Osteoblast (primary cell): ENCODE data around the gene LRRC8D. TPM values are rescaled to one million over a fixed set of nuclear protein-coding genes. Genes with fewer than 3 reads are reported as not detected.

ENCODE experiments used
- DNase-seq: peaks from one replicate; pipeline ENCODE4 v3.0.0; 2011; ENCODE audit warnings: low spot score, mixed read lengths; ENCODE audit not compliant: insufficient read length; ENCODE audit errors: missing footprints
- H2AFZ ChIP-seq: 2 replicates; pipeline ENCODE4 v1.6.0; 2011; ENCODE audit warnings: mild to moderate bottlenecking, low read length
- H3K27ac ChIP-seq: 2 replicates; pipeline ENCODE4 v1.5.1; 2011; ENCODE audit warnings: mild to moderate bottlenecking, low read depth, low read length, moderate library complexity
- H3K27me3 ChIP-seq: 2 replicates; pipeline ENCODE4 v1.6.0; 2012; ENCODE audit warnings: mild to moderate bottlenecking, control low read depth, inconsistent platforms, low read length, moderate library complexity; ENCODE audit not compliant: insufficient read depth
- H3K36me3 ChIP-seq: 2 replicates; pipeline ENCODE4 v1.5.1; 2011; ENCODE audit warnings: mild to moderate bottlenecking, low read length, control low read depth, moderate library complexity; ENCODE audit not compliant: insufficient read depth
- H3K4me1 ChIP-seq: 2 replicates; pipeline ENCODE4 v1.5.1; 2011; ENCODE audit warnings: mild to moderate bottlenecking, low read length, control low read depth, moderate library complexity; ENCODE audit not compliant: insufficient read depth
- H3K4me2 ChIP-seq: 2 replicates; pipeline ENCODE4 v1.6.0; 2011; ENCODE audit warnings: mild to moderate bottlenecking, low read length; ENCODE audit not compliant: insufficient read depth
- H3K4me3 ChIP-seq: fragments of 200-600 bp; sonication (generic); 3 replicates; pipeline ENCODE4 v1.5.1; 2012; ENCODE audit warnings: mild to moderate bottlenecking, low read length, inconsistent platforms; ENCODE audit not compliant: insufficient read depth
- H3K79me2 ChIP-seq: 2 replicates; pipeline ENCODE4 v1.6.0; 2012; ENCODE audit warnings: mild to moderate bottlenecking, low read length, control low read depth, inconsistent platforms; ENCODE audit not compliant: insufficient read depth
- H3K9me3 ChIP-seq: 2 replicates; pipeline ENCODE4 v1.5.1; 2011; ENCODE audit warnings: low read depth, low read length, control low read depth
- H4K20me1 ChIP-seq: 2 replicates; pipeline ENCODE4 v1.6.0; 2012; ENCODE audit warnings: mild to moderate bottlenecking, low read length, control low read depth; ENCODE audit not compliant: insufficient read depth
- CTCF ChIP-seq: IDR thresholded peaks from 2 replicates; pipeline ENCODE4 v1.5.1; 2011; ENCODE audit warnings: mild to moderate bottlenecking, low read depth, low read length, moderate library complexity; ENCODE audit errors: extremely low read depth
- total RNA-seq: library from RNA; depleted of rRNA; stranded (reverse); fragments of >200 nt; gene quantifications from 2 replicates; pipeline ENCODE4 v1.2.3, GENCODE V29; 2012

The LRRC8D gene
- total RNA-seq, 1 donor = 30.4 TPM

GRCh38 chr1:89878256-89878655 is 57.4 kb downstream of the LRRC8D start:
- Histone ChIP-seq H3K4me2 (no peak overlapping the region), H3K4me1 (peaks cover 6% of the 10 kb centered on the region), H3K4me3 (no peak overlapping the region), H3K9me3 (no peaks in the 10 kb centered on the region), H4K20me1 (no peaks in the 10 kb centered on the region), H2AFZ (no peak overlapping the region), H3K27ac (no peak overlapping the region), H3K27me3 (no peaks in the 10 kb centered on the region), H3K79me2 (peaks cover 26% of the 10 kb centered on the region), H3K36me3 (no peaks in the 10 kb centered on the region)
- no peak for TF ChIP-seq CTCF
- DNase-seq = no peak

GRCh38 chr1:89880679-89881078 is 59.8 kb downstream of the LRRC8D start:
- no peak for DNase-seq
- H2AFZ ChIP-seq = no peak overlapping the region
- peaks cover 19% of the 10 kb centered on the region for H3K4me1 ChIP-seq
- no peaks in the 10 kb centered on the region for H4K20me1 ChIP-seq
- no peaks in the 10 kb centered on the region for H3K9me3 ChIP-seq
- H3K36me3 ChIP-seq = no peaks in the 10 kb centered on the region
- H3K27ac ChIP-seq = no peak overlapping the region
- no peaks in the 10 kb centered on the region for H3K27me3 ChIP-seq
- H3K79me2 ChIP-seq = peaks cover 22% of the 10 kb centered on the region
- no peak for TF ChIP-seq CTCF
- no peak overlapping the region for H3K4me2 ChIP-seq
- H3K4me3 ChIP-seq = no peak overlapping the region

- TF ChIP-seq CTCF = no peak
- Histone ChIP-seq H3K9me3 (no peaks in the 10 kb centered on the region), H2AFZ (no peak overlapping the region), H3K36me3 (no peaks in the 10 kb centered on the region), H4K20me1 (no peaks in the 10 kb centered on the region), H3K27ac (no peak overlapping the region), H3K4me2 (no peak overlapping the region), H3K4me3 (no peak overlapping the region), H3K79me2 (peaks cover 22% of the 10 kb centered on the region), H3K27me3 (no peaks in the 10 kb centered on the region), H3K4me1 (peaks cover 20% of the 10 kb centered on the region)
- DNase-seq = no peak
These were observed 60.7 kb downstream of the LRRC8D start for GRCh38 chr1:89881415-89882058.

- Histone ChIP-seq H3K27ac (no peak overlapping the region), H3K27me3 (no peaks in the 10 kb centered on the region), H3K9me3 (no peaks in the 10 kb centered on the region), H3K79me2 (peaks cover 21% of the 10 kb centered on the region), H3K4me1 (peaks cover 26% of the 10 kb centered on the region), H3K36me3 (no peaks in the 10 kb centered on the region), H4K20me1 (no peaks in the 10 kb centered on the region), H3K4me2 (no peak overlapping the region), H3K4me3 (no peak overlapping the region), H2AFZ (no peak overlapping the region)
- TF ChIP-seq CTCF = no peak
- no peak for DNase-seq
These were observed 61.7 kb downstream of the LRRC8D start for GRCh38 chr1:89882348-89883029.
